IPS-NIHi7 (cell line): ENCODE data around the gene PLEKHB1.

Experiments
- DNase-seq: peaks from one replicate; pipeline ENCODE4 v3.0.0; 2012; ENCODE audit warnings: mixed read lengths; ENCODE audit errors: extremely low spot score

The PLEKHB1 gene

GRCh38 chr11:73645972-73646631, at the start of gene PLEKHB1:
Gene PLEKHB1, plus strand, starts transcription at chr11:73646581. Its CDS starts 28 bp downstream, at chr11:73646609.
- DNase-seq: peak; percentile 84

GRCh38 chr11:73597336-73597955, 48.9 kb upstream of the PLEKHB1 start:
- peak; percentile 31 for DNase-seq

GRCh38 chr11:73597956-73598718, 48.2 kb upstream of the PLEKHB1 start, which contains the start of gene FAM168A:
Gene FAM168A, minus strand, starts transcription at chr11:73598112. Its CDS starts 129,638 bp downstream, at chr11:73468474.
- DNase-seq: peak; percentile 96

GRCh38 chr11:73598719-73599379, 47.5 kb upstream of the PLEKHB1 start:
- DNase-seq: no peak

GRCh38 chr11:73612601-73613140, 33.7 kb upstream of the PLEKHB1 start:
- DNase-seq: no peak

- no peak for DNase-seq
These were observed 31.8 kb upstream of the PLEKHB1 start for GRCh38 chr11:73614591-73614990.

- DNase-seq: no peak
These were observed 23.3 kb upstream of the PLEKHB1 start for GRCh38 chr11:73622926-73623593.

GRCh38 chr11:73623686-73624085, 22.7 kb upstream of the PLEKHB1 start:
- no peak for DNase-seq

- DNase-seq: peak; percentile 93
These were observed 20.6 kb upstream of the PLEKHB1 start for GRCh38 chr11:73625696-73626318.

- no peak for DNase-seq
These were observed 16.5 kb upstream of the PLEKHB1 start for GRCh38 chr11:73629907-73630306.

GRCh38 chr11:73632996-73633395, 13.4 kb upstream of the PLEKHB1 start:
- DNase-seq: no peak

GRCh38 chr11:73633999-73634398, 12.4 kb upstream of the PLEKHB1 start:
- DNase-seq: no peak

GRCh38 chr11:73635721-73636120, 10.7 kb upstream of the PLEKHB1 start:
- no peak for DNase-seq

- DNase-seq: no peak
These were observed 10.1 kb upstream of the PLEKHB1 start for GRCh38 chr11:73636249-73636648.

- DNase-seq: no peak
These were observed 9.4 kb upstream of the PLEKHB1 start for GRCh38 chr11:73637012-73637411.

GRCh38 chr11:73640592-73640991, 5.8 kb upstream of the PLEKHB1 start:
- DNase-seq: no peak

GRCh38 chr11:73641668-73642067, 4.7 kb upstream of the PLEKHB1 start:
- no peak for DNase-seq

- DNase-seq: no peak
These were observed 1.0 kb upstream of the PLEKHB1 start for GRCh38 chr11:73645121-73645969.

- DNase-seq: peak; percentile 97
These were observed 1.2 kb downstream of the PLEKHB1 start for GRCh38 chr11:73647459-73648100.
